NCI-H1048 (cell line): Measurements from ENCODE around the gene KCNQ1.

Source experiments
- DNase-seq: peaks from one replicate; lab custom pipeline; 2025; lab: John Stamatoyannopoulos, UW

KCNQ1 gene

DNA sequence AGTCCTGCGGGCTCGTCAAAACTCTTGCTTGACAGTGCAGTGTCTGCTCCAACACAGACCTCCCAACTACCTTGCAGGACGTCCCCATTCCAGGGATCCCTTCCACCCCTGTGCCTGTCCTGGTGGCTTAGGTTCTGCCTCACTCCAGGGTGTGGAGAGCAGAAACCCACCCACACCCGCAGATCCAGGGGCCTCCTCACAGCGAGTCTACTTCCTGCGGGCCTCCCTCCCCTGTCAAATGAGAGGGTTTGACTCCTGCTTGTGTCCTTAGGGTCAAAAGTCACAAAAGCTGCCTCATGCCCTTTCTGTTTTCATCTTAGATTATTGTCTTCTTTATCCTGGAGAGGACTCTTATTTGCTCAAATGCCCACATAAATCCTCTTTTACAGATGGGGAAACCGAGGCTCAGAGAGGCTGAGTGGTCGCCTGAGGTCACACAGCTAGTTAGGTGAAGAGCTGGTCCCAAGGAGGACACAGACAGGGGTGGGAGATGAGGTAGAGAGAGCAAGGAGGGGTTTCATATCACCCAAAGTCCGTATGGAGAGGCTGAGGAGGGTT, 336.1 kb downstream of the KCNQ1 start:
- no peak for DNase-seq

DNA sequence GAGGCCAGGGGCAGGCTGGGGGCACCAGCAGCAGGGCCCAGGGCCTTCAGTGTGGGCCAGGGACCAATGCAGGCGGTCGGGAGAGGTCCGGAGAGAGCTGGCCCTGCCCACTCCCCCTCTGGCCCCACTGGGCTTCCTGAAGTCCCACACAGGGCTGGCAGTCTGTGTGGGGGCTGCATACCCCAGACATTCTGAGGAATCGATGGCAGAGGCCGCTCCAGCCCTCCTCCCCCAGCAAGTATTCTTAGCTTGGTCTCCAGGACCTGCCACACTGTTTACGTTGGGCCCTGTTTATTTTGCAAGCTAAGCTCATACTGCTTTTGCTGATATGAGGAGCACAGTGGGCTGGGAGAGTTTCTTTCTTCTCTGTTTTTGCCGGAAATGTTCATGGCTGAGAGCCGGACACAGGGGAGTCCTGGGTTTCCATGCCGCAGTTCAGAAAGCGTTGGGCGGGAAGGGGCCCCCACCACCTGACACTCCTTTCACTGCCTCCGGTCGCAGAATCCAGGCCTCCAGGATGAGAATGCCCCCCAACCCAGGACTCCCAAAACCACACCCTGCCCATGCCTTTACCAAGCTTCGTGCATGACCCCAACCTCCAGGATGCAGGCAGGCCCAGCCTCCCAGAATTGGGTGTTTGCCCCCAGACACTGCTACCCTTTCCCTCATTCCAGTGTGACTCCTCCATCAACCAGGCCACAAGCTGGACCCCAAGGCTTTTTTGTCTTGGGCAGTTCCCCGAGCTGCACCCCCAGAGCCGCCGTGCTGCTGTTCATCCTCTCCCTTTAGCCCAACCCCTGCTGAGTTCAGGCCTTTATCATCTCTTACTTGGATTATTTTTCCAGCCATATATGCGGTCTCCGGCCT, 336.8 kb downstream of the KCNQ1 start:
- DNase-seq, result no peak

DNA sequence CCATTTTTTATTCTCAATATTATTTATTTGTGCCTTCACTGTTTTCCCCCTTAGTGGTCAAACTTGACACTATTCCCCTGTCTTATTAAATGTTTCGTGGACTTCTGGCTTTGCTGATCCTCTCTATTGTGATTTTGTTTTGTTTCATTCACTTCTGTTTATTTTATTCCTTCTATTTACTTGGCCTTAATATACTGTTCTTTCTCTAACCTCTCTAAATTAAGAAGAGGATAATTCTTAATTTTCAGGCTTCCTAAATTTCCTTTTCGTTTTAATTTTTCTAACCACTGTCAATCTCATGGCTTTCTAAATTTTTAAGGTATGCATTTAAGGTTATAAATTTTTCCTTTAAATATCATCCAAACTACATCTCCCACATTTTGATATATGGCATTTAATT, 338.0 kb downstream of the KCNQ1 start:
- DNase-seq, result no peak

DNA sequence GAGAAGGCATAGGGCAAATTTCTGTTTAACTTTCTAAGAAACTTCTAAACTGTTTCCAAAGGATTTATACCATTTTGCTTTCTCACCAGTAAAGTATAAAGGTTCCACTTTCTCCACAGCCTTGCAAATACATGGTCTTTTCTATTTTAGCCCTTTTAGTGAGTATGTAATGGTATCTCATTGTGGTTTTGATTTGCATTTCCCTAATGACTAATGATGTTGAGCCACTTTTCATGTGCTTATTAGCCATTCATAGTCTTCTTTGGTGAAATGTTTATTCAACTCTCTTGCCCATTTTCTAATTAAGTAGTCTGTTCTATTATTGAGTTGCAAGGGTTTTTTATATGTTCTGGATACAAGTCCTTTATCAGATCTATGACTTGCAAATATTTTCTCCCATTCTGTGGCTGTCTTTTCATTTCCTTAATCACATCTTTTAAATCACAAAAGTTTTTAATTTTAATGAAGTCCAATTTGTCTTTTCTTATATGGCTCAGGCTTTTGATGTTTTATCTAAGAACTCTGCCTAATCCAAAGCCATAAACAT, 338.8 kb downstream of the KCNQ1 start:
- DNase-seq, result no peak

DNA sequence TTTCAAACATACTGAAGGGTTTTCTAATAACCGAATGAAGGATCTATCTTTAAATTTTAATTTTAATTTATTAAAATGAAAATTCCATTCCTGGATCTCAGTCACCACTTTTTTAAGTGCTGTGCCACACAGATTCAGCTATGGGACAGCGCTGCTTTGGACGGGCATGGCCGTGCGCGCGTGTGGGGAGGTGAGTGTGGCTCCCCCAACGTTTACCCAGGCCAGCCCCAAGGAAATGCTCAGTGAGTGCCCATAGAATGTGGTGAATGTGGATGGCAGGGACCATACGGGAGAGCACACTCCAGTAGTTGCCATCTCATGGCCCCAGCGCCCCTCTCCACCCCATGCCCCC, 343.0 kb downstream of the KCNQ1 start:
- DNase-seq, result no peak

DNA sequence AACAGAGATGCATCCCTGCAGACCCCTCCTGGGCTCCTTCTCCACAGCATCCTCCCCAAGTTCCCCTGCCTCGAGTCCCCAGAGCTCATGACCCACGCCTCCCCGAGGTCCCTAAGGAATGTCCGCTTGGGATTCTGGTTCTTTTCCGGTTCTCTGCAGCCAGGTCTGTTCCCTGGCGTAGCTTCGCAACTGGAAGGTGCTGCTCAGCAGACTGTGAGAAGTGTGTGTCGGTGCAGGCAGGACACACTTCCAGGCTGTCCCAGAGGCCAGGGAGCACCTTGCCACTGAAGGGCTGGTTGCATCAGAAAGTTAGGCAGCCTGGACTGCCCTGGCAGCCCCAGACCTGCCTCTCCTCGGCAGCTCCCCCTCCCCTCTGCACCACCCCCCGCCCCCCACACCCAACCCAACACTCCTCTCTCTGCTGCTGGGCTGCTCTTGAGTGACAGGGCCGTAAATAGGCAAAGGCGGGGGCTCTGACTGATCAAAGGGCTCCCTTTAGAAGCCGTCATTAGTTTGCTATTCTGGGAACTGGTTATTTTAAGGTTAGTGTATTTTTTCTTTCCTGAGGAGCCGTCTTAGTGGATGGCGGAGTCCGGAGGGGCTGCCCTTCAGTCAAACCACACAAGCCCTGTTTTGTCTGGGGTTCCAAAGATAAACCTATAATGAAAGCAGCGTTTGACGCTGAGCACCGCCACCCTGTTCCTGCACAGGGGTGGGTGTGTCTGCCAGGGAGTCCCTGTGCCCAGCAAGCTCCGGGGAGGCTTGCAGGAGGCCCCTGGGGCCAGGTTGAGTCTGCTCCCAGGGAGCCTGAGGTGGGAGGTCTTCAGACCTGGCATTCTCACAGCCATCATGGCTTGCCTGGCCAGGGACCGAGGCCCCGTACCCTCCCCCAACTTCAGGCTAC, 343.6 kb downstream of the KCNQ1 start:
- DNase-seq, result no peak

DNA sequence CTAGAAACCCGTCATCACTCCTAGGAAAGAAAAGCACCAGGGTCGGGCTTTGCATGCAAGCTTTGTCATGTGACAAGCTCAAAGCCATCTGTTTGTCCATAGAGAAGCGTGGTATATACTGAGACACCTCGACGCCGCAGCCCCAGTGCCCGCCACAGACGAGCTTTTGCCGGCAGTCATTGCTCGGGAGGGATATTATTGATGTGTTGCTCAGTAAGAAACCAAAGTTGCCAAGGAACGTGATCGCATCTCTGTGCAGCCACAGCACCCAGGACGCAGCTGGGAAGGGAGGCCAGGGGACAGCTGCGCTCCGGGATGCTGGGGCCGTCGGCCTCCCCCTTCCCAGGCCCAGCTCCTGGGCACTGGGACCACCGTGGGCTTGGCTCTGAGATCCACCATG, 344.5 kb downstream of the KCNQ1 start:
- no peak for DNase-seq

DNA sequence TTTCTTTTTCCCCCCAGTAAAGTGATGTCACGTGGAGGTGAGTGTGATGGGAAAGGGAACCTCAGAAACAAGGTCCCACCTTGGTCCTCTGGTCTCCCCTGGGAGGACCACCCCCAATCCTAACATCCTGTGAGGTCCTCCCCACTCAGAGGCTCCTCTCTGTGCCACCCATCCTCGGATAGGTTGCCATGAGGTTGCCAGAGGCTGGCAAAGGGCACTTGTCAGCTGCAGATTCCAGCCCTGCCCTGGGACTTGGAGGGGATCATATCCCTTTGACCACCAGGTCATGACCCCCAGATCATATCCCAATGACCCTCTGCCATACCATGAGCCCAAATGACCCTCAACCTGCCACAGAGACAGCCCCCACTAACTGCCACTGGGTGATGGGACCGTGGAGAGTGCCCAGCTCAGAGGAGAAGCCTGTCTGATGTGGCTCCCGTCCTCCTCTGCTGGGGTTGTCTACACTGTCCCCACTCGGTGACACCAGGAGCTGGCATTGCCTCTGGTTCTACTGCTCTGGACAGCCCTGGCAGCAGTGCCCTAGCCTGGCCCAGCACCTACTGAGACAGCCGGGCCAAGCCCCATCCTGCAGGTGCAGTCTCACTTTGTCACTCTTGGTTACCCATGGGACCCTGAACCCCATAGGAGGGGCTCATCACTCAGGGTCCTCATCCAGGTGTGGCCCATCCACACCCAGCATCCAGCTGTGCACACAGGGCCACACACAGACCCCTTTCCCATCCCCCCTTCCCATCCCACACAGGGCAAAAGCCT, 345.2 kb downstream of the KCNQ1 start:
- no peak for DNase-seq

DNA sequence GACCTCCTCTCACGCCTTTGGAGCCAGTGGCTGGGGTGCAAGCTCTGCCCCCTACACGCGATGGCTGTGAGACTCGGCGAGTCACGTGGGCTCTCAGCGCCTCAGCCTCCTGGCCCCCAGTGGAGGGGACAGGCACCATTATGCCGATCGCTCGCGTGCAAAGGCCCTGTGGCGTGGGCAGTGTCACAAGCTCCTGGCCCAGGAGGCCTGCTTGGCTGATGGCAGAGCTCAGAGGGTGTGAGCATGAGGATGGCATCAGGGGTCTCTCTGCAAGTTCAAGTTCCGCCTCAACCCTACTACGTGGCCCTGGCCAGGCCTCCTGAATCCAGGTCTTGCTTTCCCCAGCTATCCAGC, 345.7 kb downstream of the KCNQ1 start:
- no peak for DNase-seq

DNA sequence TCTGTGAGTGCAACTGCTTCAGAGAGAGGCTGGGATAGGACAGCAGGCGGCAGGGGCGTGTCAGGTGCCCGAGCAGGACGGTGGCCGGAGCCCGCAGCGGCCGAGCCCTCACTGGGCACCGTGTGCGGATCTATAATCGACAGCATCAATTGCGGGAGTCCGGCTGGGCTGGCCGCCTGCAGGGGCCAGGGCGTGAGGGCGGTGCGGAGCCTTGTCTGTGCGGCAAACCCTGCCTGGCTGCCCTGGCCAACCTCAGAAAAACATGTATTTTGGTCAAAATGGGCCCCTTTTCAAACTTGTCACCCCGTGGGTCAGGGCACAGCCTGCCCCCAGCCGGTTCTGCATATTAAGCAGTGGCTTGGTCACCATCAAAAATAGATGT, 346.3 kb downstream of the KCNQ1 start:
- DNase-seq, result no peak

DNA sequence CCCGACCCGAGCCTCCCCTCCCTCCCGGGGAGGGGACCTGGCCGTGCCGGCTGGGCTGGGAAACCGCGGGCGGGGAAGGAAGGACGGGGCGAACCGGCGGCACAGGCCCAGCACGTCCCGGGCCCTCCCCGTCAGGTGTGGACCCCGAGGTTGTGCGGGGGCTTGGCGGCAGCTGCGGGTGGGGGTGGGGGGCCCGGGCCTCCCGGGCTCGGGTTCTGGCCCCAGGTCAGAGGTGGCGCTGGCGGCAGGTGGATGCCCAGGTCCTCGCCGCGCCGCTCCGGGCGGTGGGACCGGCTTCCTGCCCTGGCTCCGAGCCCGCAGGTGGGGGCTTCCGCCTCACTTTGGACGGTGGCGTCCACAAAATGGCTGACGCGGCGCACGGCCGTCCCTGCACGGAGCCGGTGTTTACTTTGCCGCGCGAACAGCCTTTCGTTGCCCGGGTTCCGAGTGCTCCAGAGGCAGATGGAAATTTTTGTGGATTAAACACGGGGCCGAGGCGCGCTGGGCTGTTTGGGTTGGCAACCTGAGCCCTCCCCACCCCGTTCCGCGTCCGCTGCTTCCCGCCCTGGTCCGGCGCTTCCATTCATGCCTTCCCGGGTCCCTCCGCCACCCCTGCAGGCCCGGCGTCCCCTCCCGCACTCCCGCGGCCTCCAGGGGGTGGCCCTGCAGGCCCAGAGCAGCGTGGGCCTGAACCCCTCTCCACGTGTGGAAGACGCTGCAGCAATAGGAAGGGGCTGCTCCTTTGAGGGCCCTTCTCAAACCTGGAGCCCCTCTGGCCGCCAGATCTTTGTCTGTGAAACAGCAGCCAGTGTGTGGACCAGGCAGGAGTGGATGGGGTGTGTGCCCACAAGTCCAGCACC, 346.9 kb downstream of the KCNQ1 start:
- DNase-seq, result no peak

DNA sequence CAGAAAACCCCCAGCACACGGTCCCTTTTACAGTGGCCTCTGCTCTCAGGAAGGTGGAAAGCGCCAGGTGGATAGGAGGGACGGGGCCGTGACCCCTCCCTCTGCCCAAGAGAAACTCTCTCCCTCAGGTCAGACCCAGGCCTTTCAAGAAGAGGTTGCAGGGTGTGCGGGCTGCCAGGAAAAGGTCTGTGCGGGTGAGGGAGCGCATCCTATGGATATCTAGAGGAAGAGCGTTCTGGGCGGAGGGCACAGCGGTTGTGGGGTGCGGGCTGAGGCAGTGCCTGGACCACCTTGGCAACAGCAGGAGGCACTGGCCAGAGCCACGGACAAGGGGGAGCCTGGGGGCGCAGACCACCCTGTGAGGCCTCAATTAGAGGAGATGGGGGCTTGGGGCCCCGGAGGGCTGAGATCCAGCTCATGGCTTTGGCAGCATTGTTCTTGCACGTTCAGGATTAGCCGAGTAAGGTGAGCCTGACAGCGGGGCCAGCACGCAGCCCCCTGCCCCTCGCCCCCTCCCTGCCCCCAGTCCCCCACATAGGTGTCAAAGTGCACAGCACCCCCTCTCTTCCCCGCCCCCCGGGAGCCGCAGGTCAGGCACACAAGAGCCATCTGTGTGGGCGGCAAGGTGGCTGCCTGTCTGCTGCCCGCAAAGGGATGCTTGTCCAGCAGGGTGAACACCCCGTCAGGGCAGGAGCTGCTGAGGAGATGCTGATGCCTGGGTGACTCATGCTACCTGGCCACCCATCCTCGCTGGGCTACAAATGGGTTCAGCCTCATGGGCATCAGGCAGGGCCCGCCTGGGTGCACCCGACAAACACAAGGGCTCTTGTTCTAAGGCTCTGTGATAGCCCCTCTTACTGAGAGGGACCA, 347.8 kb downstream of the KCNQ1 start:
- no peak for DNase-seq

DNA sequence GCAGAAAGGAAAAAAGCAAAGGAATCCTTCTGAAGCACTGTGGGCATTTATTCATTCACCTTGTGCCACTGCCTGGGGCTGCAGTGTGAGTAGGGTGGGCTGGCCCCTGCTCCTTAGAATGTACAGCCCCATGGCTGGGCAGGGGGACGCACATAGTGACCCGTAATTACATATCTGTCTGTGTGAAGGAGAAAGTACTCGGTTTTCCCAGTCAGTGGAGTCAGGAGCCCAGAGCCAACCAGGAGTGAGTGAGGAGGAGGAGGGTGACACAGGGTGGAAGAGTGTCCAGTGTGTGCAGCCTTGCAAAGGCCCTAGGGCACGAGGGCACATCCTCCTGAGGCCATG, 348.9 kb downstream of the KCNQ1 start:
- no peak for DNase-seq

DNA sequence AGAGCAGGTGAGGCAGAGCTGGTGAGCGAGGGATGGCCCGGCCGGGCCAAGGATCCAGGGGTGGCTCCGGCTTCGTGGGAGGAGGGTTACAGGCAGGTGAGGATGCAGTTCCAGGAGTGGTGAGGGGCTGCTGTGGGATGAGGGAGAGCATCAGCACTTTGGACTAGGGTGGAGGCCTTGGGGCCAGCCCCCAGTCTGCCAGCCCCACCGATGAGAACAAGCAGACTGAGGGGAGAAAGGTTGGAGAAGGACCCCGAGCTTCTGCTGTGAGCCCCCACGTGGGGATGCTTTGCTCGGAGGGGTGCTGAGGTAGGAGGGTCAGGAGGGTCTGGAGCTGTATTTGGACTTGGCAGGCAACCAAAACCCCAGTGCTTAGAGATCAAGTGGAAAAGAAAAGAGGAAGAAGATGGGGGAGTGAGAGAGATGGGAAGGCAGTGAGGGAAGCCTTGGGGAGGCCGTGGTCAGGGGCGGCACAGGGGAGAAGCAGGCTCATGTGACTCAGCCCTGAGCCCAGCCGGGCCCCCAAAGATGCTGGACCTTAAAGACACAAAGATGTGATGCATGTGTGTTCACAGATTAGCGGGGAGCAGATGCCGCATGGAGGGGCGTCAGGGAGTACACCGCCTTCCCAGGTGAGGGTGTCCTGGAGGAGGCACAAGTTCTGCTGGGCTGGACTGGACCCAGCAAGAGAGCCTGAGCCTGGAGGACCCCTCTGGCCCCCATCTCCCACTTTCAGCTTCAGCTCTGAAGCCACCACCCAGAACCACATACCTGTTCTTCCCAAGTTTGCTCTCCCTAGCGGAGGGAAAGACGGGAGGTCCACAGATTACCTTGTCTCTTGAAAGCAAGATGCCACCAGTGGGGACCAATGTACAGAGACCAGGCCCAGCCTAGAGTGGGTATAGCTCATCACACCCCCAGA, 349.5 kb downstream of the KCNQ1 start:
- DNase-seq, result no peak

DNA sequence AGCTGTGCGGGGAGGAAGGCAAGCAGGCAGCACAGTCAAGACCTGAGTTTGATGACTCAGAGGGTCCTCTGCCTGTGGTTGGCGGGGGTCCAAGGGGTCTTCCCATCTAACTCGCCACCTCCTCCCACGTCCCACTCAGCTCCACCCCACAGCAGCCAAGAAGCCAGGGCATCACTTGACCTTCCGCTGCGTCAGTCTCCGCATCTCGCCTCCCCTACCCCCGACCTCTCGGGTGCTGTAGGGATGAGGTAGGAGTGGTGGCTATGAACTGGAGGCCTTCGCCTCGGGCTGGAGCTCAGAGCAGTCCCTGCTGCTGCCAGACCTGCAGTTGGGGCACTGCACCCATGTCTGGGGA, 350.1 kb downstream of the KCNQ1 start:
- no peak for DNase-seq

DNA sequence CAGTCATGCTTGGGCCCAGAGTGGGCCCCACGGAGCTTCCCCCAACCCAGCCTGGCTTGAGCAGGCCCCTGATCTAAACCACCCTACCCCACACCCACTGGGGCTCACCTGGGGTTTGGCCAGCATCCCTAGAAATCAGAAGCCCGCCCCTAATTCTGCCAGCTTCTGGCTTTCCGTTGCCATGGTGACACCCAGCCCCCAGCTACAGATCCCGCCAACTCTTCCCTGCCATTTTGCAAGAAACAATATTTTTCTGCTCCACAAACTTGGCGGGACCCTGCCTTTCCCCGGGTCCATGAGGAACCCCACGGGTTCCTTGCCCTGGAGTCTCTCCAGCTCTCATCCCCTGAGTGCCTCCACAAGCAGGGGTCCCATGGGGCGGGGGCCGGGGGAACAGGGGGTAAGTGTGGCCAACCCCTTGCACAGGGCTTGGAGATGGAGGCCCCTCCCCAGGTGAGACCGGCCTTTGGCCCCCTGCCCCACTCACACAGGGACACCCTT, 350.7 kb downstream of the KCNQ1 start:
- no peak for DNase-seq

DNA sequence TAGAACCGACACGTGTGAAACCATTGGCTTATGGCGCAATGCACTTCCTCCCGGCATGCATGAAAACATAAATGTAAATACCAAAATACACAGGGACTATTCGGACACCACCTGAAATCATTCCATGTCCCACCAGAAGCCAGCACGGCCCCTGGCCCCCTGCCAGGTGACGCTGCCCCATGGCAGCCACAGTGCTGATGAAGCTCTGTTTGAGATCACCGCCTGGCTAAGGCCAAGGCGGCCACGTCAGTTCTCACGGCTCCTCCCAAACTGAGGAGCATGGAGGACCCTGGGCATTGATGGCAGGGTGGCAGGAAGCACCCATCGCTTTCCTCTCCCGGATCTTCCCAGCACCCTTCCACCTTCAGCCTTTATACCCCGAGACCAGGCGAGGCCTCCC, 351.3 kb downstream of the KCNQ1 start:
- no peak for DNase-seq

DNA sequence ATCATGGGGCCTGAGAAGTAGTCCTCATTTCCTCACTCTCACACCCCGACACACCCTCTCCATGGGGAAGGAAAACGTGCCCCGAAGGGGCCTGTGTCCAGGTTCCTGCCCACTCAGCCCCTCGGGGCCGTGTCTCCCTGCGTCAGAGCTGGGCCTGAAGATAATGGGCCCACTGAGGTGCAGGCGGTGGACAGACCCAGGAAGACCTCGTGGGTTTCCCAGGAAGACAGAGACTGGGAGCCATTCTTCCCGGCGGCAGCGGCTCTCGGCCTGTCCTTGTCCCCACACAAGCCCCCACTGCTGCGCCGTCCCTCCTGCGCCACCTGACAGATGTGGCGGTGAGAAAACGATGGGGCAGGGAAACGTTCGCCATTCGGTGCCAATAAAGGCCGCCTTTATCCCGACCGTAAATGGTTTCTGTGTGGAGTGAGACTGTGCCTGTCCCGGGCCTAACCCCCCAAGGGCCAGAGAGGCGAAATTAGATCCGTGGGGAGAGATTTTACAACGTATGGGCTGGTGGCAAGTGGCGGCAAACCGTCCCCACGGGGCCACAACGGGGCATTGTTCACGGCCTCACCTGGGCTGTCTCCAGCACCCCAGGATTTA, 351.8 kb downstream of the KCNQ1 start:
- DNase-seq, result no peak
